NCI-H774 (cell line): ENCODE results near the gene MYZAP.

Experiments used
- DNase-seq: peaks from one replicate; lab custom pipeline; 2025; lab: John Stamatoyannopoulos, UW

MYZAP gene

GRCh38 chr15:57625703-57626448, 34.2 kb downstream of the MYZAP start:
- no peak for DNase-seq

DNA sequence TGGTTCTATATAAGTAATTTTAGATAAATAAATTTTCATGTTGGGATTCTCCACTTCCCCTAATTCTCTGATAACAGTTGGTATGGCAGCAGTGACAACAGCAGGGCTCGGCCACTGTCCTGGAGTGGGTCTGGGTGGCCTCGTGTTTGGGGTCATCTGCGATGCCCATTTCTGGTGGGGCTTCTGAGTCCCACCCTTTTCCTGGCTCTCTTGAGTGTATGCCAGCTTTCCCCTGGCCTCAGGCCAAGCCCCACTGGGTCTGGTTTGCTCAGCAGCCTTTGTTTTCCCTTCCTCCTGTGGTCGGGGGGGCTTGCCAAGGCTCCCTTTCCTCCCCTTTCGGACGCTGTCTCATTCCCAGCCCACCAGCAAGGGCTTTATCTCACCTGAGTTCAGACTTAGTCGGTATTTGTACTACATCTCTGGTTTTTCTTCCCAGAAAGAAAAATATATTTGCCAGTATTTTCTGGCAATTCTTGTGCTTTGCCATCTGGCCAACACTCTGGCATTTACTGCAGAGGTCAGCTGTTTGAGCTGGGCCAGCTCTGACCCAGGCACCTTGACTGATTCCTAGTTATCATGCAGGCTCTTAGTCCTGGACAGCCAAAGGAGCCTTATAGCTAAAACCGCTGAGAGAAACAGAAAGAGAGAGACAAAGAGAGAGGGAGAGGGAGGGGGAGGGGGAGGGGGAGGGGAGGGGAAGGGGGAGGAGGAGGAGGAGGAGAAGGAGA, 35.2 kb downstream of the MYZAP start:
- no peak for DNase-seq

GRCh38 chr15:57631386-57632110, 39.8 kb downstream of the MYZAP start:
- DNase-seq: no peak

DNA sequence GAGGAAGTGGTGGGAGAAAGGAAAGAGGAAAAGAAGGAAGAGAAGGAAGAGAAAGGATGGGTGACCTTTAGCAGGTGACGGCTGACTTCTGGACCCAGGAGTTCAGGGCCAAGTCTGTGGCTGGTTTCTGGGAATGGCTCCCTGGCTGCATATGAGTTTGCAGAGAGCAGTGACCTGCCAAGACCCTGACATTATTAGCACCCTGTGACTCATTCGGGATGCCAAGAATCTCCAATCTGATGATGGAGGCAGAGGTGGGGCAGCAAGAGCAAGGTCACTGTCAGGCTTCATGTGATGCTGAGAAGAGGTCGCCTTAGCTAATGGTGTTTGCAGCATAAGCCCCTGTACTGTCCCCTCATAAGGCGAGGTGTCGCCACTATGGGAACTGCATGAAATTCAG, 42.6 kb downstream of the MYZAP start:
- no peak for DNase-seq

DNA sequence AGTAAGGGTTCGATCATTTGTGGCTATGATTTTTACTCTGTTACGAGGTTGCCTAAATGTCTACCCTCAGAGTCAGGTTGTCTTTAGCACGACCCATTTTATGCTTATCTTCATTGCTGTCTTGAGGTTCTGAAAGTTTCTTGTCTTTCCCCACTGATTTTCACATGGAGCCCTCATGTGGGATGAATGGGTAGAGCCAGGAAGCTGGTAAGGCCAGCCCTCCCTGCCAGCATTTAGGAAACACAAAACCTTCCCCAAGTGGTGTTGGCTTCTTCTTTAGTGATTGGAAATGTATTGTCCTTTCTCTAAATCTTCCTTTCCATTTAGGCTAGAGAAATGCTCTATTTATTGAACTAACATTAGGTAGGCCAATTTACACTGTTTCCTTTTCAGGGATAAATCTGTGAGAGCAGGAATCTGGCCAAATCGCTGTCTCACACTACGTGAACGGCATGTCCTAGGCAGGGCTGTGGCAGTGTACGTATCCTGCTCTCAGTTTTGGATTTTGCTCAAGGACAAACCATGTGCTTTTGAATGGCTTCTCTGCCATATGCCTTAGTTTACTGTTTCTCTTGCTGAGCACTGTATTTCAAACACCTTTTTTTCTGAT, 43.7 kb downstream of the MYZAP start:
- DNase-seq: no peak

- no peak for DNase-seq
These were observed 46.1 kb downstream of the MYZAP start for GRCh38 chr15:57637846-57638245.

DNA sequence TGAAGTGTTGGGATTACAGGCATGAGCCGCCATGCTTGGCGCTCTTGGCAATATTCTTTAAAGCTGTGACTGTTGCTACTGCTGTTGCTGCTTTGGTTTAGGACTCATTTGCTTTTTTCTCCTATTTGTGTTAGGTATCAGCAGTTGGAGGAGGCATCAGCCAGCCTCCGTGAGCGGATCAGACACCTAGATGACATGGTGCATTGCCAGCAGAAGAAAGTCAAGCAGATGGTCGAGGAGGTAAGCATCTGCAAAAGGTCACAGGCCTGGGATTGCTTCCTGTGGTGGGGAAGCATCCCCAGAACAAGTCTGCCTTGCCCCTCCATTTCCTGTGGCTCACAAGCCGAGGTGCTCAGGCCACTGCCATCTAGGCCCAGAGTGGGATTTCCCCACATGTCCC, 47.6 kb downstream of the MYZAP start:
- no peak for DNase-seq

DNA sequence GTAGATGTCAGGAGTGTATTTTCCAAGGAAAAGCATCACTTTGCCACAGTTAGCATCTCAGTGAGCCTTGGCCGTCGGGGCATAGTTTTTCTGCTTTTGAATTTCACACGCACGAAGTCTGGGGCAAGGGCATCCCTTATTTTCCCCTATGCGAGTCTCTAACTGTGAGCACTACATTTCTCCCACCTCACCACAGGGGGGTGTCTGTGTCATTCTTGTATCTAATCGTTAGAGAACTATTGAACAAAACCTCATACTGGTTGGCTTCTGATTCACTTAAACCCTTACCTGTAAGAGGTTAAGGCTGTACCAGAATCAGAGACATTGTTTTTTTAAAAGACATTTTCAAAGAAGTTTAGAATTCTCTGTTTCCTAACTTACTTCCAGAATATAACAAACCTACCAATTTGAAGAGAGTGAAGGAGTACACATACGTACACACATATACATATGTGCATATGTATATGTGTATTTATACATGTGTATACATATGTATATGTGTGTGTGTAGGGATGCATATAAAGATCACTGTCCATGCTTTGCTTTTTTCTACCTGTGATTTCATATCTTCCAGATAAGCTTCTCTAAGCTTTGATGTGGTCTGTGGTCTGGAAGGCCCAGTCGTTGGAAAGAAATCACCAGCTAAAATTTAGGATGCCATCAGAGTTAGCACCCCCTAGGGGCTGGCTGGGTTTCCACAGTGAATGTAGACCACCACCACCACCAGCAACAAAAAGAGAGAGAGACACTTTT, 49.4 kb downstream of the MYZAP start:
- no peak for DNase-seq

GRCh38 chr15:57643826-57644225, 52.1 kb downstream of the MYZAP start:
- DNase-seq: no peak

- DNase-seq: no peak
These were observed 54.4 kb downstream of the MYZAP start for GRCh38 chr15:57646087-57646486.

- no peak for DNase-seq
These were observed 55.5 kb downstream of the MYZAP start for GRCh38 chr15:57647071-57647790.

DNA sequence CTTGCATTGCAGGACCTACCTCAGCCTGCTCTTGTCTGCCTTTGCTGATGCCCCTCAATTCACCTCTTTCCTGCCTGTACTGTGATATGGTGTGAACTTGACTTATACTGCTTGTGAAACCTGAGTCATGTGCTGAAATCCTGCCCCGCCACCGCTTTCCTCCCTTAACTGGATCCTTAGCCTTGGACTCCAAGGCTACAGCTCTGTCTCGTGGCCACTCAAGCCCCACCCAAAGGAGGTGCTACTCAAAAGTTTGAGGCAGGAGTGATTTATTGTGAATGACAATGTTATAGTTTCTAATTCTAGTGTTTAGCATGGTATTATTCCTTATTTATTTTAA, 56.1 kb downstream of the MYZAP start:
- DNase-seq: no peak

DNA sequence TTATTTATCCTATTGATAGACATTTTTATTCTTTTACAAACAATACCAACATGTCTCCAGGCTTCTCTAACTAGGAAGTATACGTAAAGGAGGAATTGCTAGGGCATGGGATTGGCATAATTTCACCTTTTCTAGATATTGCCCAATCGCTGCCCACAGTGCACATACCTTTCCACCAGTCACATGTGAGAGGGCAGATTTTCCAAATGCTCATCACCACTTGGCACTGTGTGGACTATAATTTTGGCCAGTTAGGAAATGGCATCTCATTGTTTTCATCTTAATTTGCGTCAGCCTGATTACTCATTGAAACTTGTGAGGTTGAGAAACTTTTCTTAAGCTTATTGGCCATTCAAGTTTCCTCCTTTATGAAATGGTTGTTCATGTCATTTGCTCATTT, 57.4 kb downstream of the MYZAP start:
- no peak for DNase-seq

- no peak for DNase-seq
These were observed 59.7 kb downstream of the MYZAP start for GRCh38 chr15:57651445-57651844.

- no peak for DNase-seq
These were observed 60.8 kb downstream of the MYZAP start for GRCh38 chr15:57652481-57652880.

DNA sequence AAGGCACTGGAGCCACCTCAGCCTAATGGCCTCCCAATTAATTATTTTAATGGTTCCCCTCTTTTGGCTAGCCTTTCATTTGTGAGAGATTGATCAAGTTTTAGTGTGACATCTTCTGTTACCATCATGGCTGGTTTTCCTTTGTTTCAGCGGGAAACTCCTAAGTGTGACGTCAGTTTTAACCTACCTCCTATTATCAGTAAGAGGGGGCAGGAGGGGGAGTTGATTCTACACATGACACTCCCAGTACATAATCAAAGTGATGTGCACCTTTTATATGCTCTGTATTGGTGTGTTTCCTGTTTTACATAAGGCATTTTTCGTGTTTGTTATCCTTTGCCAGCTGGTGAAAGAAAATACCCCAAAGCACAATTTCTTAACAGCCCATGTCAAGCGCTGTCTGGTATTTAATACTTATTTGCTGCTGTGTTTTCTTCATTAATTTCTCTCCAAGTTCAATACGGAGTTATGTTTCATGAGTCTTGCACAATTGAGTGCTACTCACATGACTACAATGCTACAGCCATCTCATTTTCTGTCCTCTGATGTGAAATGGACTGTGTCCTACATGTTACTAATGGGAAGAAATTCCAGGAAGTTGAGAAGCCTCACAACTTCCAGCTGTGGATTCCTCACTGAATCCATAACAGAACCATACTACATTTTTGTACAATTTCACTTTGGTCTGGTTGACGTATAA, 62.6 kb downstream of the MYZAP start:
- no peak for DNase-seq

DNA sequence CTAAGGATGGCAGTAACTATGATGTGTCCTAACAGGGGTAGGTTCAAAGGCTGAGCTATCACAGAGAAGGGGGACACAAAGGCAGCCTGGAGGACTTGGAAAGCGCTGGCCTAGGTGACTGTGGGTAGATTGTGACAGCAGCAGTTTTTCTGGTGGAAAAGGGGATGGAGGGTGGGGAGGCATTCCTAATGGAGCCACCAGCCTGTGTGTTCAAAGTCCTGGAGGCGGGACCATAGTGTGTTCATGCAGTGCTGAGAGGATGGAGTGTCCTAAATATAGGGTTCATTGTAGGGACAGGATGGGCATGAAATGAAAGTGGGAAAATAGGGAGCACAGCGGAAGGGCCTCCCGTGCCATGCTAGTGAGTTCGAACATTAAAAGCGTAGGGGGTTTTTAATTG, 63.3 kb downstream of the MYZAP start:
- no peak for DNase-seq

GRCh38 chr15:57655809-57656208, 64.1 kb downstream of the MYZAP start:
- DNase-seq: no peak

- no peak for DNase-seq
These were observed 64.7 kb downstream of the MYZAP start for GRCh38 chr15:57656434-57656833.

DNA sequence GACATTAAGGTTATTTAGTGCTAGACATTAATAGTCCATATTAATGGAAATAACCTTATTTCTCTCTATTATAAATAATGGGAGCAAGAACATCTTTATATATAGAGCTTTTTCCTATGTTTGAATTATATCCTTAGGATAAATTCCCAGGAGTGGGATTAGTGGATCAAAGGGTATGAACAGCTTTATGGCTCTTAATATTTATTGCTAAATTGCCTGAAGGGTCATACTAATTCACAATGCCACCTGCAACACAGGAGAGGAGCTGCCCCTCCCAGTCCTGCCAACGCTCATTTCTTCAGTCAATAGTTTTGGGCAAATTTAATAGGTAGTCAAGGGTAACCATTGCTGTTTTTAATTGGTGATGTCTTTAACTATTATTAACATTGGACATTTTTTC, 65.9 kb downstream of the MYZAP start:
- DNase-seq: no peak
